ENCODE measurements around the gene GLIS1. TPM values are rescaled to one million over a fixed set of nuclear protein-coding genes. Genes with fewer than 3 reads are reported as not detected.
A peak's percentile ranks its signal among the peaks of the same experiment; 100 is the strongest.

Gene GLIS1
- polyA plus RNA-seq, 3 donors: not detected

- Histone ChIP-seq H3K4me3 (replicated peaks in 1 of 3; ENCODE audit: low read depth in 2 of 3, low read length in 3 of 3) (no peak overlapping the region), H3K27ac (ENCODE audit: low read depth in 1 of 2, low read length in 2 of 2) (no peak overlapping the region), H3K4me1 (ENCODE audit: control insufficient read depth in 1 of 2, insufficient read depth in 2 of 2, low read length in 2 of 2) (no peaks in the 10 kb centered on the region), H3K4me2 (replicated peaks; ENCODE audit: extremely low read depth, low read length, poor library complexity, severe bottlenecking) (no peak overlapping the region), H3K9ac (ENCODE audit: insufficient read depth, low read length, poor library complexity, severe bottlenecking) (no peak overlapping the region), H3K79me2 (ENCODE audit: insufficient read depth, low read length) (no peaks in the 10 kb centered on the region), H4K20me1 (ENCODE audit: insufficient read depth, low read length) (no peaks in the 10 kb centered on the region), H3K36me3 (replicated peaks in 1 of 2; ENCODE audit: control insufficient read depth in 1 of 2, insufficient read depth in 2 of 2, low read length in 2 of 2) (no peaks in the 10 kb centered on the region), H3K27me3 (ENCODE audit: control insufficient read depth in 2 of 2, insufficient read depth in 2 of 2, low read length in 2 of 2) (no peaks in the 10 kb centered on the region), H2AFZ (ENCODE audit: insufficient read depth, low read depth, low read length, poor library complexity, severe bottlenecking) (no peak overlapping the region), H3K9me3 (replicated peaks in 1 of 2; ENCODE audit: control insufficient read depth in 1 of 2, insufficient read depth in 1 of 2, low read length in 2 of 2) (no peaks in the 10 kb centered on the region)
- Mint-ChIP-seq H3K36me3 (no peaks in the 10 kb centered on the region), H3K9me3 (peaks cover 0 to 2% (median 0%) of the 10 kb centered on the region in 7 donors), H3K4me3 (no peak overlapping the region), H3K27ac (peak overlapping the region in 1 of 7 donors; percentile 46), H3K27me3 (ENCODE audit: low read depth in 3 of 3) (peaks cover 0 to 1% (median 0%) of the 10 kb centered on the region in 3 donors), H3K4me1 (no peaks in the 10 kb centered on the region)
- whole genome bisulfite sequencing (ENCODE audit: insufficient coverage): 96% methylated on average over 25 of the region's 25 CpGs
- intact Hi-C loops (cut with micrococcal nuclease): no loop called here
- DNase-seq: no peak
- no peak for TF ChIP-seq CTCF (IDR thresholded peaks at IDR 0.05)
These were observed 277.5 kb downstream of the GLIS1 start for GRCh38 chr1:53461323-53462044.

DNA sequence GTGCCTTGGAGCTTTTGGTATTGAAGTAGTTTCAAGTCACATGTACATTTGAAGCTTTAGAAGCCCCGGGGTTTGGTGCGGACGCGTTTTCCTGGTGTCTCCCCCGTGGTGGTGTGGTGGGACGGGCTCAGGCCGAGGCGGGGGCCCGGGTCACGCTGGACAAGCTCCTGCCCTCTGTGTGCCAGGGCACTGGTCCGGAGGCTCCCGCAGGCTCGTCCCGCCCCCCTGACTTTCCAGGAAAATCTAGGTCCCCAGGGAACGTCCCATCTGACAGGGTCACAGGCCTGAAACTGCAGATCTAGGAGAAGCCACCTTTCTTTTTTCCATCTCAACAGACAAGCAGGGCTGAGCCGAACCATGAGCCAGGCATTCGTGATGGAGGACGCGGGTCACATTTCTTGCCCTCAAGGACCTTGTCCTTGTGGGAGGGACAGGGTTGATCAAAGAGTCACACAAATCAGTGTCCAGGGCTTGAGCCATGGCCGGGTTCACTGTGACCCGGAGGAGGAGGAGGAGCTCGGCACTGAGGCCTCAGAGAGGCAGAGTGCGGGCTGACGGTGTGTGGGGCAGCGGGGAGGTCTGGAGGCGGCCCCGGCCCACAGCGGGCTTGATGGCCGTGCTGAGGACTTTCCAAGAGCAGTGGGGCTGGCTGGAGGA lies 278.2 kb downstream of the GLIS1 start:
- Mint-ChIP-seq H3K36me3 (no peaks in the 10 kb centered on the region), H3K27ac (no peak overlapping the region), H3K4me3 (no peak overlapping the region), H3K4me1 (no peaks in the 10 kb centered on the region), H3K27me3 (ENCODE audit: low read depth in 3 of 3) (peaks cover 0 to 1% (median under 1%) of the 10 kb centered on the region in 3 donors), H3K9me3 (peaks cover 0 to 2% (median 0%) of the 10 kb centered on the region in 7 donors)
- H3K27ac ChIP-seq (ENCODE audit: low read depth in 1 of 2, low read length in 2 of 2): no peak overlapping the region
- no peak overlapping the region for H2AFZ ChIP-seq (ENCODE audit: insufficient read depth, low read depth, low read length, poor library complexity, severe bottlenecking)
- H3K79me2 ChIP-seq (ENCODE audit: insufficient read depth, low read length): no peaks in the 10 kb centered on the region
- intact Hi-C loops (cut with micrococcal nuclease): no loop called here
- H3K9me3 ChIP-seq (replicated peaks in 1 of 2; ENCODE audit: control insufficient read depth in 1 of 2, insufficient read depth in 1 of 2, low read length in 2 of 2): no peaks in the 10 kb centered on the region
- DNase-seq: no peak
- no peaks in the 10 kb centered on the region for H3K36me3 ChIP-seq (replicated peaks in 1 of 2; ENCODE audit: control insufficient read depth in 1 of 2, insufficient read depth in 2 of 2, low read length in 2 of 2)
- no peaks in the 10 kb centered on the region for H3K4me1 ChIP-seq (ENCODE audit: control insufficient read depth in 1 of 2, insufficient read depth in 2 of 2, low read length in 2 of 2)
- H4K20me1 ChIP-seq (ENCODE audit: insufficient read depth, low read length): no peaks in the 10 kb centered on the region
- H3K9ac ChIP-seq (ENCODE audit: insufficient read depth, low read length, poor library complexity, severe bottlenecking): no peak overlapping the region
- no peaks in the 10 kb centered on the region for H3K27me3 ChIP-seq (ENCODE audit: control insufficient read depth in 2 of 2, insufficient read depth in 2 of 2, low read length in 2 of 2)
- WGBS (ENCODE audit: insufficient coverage): 97% methylated on average over 19 of the region's 29 CpGs
- H3K4me2 ChIP-seq (replicated peaks; ENCODE audit: extremely low read depth, low read length, poor library complexity, severe bottlenecking): no peak overlapping the region
- H3K4me3 ChIP-seq (replicated peaks in 1 of 3; ENCODE audit: low read depth in 2 of 3, low read length in 3 of 3): no peak overlapping the region
- no peak for TF ChIP-seq CTCF (IDR thresholded peaks at IDR 0.05)
